ENCODE measurements around the gene ADGRB3.
"Not testable (repeated sequence)": the region's sequence is repeated elsewhere in the genome, so short reads cannot be mapped to it uniquely, and the experiment has no call there.

ADGRB3 gene

DNA sequence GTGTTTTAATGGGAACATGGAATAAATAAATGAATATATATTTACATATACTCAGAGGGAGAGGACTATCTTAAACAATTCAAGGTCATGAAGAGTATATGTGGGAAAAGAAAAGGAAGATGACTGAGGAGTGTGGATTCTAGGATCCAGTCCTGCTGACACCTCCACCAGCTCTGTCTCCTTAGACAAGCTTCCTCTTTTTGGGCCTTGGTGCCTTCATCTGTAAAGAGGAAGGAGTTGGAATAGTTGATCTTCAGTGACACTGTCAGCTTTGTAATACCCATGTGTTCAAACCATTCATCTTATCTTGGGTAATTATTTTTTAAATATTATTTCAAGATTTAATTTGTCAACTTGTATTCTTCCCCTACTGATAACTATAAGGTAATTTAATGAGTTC lies 338.0 kb downstream of the ADGRB3 start:
- DNase-seq, result no peak

DNA sequence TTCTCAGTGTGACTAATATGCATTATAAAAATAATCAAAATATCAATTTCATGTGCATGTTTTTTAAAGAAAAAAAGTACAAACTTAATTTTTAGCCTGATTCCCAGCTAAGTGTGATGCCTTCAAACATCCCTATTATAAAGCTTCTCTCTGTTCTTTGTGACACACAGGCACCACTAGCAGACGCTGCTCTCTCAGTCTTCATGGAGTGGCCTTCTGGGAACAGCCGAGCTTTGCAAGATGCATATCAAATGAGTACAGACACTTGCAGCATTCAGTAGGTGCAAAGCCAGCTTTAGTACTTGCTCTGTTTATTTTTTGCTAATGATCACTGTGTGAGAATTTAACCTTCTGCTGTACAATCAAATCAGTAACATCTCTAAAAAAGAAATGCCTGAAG lies 340.0 kb downstream of the ADGRB3 start:
- DNase-seq, result no peak

DNA sequence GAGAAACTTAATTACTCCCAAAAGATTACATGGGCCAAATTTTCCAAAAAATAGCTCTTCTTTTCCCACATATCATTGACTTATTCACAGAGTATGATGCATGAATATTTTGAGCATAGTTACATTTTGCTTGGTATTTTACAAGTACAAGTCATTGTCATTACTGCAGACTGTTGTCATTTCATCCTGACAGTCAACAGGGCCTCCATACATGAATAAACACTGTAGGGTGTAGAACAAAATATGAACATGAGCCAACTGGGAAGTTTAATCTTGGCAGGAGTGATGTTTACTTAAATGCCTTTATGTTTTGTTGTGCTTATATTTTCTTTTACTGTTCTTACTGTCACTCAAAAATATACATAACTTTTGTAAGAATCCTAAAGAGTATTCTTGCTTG lies 340.7 kb downstream of the ADGRB3 start:
- DNase-seq, result no peak

DNA sequence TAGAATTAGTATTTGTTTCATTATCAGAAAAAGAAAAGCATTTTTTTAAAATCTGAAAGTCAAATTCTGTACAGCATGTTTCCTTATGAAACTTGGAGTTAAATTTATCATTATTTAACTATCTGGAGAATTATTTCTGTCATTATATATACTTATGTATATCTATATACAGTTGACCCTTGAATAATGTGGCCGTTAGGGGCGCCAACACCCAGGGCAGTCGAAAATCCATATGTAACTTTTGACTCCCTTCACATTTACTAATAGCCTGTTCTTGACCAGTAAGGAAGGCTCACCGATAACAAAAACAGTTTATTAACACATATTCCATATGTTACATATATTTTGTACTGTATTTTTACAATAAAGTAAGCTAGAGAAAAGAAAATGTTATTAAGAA lies 341.2 kb downstream of the ADGRB3 start:
- DNase-seq, result no peak

DNA sequence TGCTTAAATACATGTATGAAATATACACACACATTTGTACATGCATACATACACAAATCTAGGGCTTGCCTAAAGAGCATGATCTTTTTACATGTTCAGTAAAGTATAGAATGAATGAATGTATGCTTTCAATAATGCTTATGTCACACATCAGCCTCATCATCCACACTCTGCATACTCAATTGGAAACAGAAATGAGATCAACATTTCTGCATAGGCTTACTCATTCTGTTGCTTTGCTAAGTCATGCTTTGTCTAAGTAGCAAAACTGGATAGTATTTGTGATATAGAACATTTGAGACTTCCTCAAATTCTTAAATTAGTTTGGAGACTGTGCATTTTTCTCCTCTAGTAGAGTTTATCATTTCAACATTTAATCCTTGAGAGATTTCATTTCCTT lies 343.3 kb downstream of the ADGRB3 start:
- no peak for DNase-seq

DNA sequence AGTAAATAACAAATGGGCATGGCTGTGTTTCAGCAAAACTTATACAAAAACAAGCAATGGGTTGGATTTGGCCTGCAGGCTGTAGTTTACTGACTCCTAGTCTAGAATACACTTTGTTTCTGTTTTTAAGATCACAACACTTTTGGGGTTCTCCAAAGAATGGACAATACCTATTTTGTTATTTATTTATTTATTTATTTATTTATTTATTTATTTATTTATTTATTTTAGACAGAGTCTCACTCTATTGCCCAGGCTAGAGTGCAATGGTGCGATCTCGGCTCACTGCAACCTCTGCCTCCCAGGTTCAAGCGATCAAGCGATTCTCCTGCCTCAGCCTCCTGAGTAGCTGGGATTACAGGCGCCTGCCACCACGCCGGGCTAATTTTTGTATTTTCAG lies 346.6 kb downstream of the ADGRB3 start:
- DNase-seq, result not testable (repeated sequence)

DNA sequence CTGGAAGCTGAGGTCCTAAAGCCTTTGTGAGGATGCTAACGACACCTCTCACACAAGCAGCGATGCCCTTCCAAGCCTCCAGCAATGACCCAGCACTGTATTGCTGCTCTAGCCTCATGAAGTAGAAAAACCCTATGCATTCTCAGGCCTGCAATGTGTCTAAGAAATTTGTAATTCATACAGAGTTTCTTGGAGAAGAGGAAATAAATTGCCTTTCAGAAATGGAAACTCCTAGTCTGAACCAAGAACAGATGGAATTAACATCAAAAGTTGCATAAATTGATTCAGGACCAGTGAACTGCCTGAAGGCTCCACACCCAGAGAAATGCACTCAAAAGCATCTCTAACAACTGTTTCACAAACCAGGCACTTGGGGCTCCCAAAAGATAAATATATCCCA lies 353.6 kb downstream of the ADGRB3 start:
- DNase-seq, result no peak

DNA sequence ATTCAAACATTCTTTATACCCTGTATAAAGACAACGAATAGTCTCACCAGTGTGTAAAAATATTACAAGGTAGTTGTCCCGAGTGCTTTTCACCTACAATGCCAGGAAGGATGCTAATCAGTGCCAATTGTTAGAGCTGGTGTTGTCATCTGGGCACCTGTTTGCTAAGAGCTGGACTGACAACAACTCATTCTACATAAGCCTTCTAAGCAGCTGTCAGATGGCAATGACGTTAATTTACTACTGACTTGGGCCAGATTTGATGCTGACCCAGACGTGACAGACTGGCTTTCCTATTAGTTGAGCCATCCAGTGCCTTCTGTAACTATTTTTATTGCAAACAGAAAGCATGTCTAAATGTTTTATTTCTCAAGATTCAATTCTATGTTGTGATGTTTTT lies 355.2 kb downstream of the ADGRB3 start:
- DNase-seq, result no peak

DNA sequence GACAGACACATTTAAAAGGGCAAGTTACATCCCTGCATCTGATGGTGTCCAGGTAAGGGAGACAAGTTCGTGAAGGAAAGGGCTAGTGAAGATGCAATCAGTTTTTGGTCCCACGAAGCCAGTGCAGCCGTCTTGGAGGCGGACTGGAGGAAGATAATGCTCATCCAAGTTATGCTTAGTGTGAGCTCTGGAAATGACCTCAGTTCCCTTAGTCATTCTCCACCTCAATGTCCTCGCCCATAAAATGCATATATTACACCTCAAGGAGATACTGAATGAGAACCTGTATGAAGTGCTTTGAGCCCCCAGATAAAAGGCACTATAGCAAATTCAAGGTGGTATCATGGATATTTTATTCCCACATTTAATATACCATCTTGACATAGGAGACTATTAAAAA lies 358.8 kb downstream of the ADGRB3 start:
- DNase-seq, result no peak

DNA sequence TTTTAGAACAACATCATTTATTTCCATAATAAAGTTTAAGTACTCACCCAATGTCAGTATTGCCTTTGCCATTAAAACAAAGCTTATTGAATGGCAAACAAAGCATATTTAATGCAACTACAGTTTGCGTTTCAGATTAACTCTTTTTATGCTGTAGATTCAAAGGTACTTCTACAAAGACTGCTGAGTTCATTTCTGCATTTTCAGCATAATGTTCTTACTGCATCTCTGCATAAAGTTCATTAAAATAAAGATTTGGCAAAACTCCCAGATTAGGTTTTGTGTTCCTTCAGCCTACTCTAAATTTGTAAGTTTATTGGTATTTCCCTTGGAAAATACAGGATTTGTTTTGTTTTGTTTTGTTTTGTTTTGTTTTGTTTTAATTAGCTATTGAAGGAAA lies 359.4 kb downstream of the ADGRB3 start:
- no peak for DNase-seq

DNA sequence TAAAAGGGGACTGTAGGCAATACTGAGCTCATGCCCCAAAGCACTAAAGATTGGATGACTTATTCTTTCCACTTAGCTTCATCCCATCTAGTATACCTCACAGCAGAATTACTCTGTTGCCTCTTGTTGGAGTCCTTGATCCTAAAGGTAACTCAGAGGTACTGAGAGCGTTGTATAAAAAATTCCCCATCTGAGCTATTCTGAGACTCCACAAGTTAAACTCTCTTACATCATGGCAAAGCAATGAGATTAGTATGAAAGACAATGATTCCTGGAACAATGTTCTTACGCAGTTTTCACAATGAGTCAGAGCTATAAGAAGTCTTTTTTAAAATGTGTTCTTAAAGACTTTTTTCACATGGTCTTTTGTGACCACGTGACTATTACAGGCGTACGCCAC lies 370.1 kb downstream of the ADGRB3 start:
- DNase-seq, result no peak

DNA sequence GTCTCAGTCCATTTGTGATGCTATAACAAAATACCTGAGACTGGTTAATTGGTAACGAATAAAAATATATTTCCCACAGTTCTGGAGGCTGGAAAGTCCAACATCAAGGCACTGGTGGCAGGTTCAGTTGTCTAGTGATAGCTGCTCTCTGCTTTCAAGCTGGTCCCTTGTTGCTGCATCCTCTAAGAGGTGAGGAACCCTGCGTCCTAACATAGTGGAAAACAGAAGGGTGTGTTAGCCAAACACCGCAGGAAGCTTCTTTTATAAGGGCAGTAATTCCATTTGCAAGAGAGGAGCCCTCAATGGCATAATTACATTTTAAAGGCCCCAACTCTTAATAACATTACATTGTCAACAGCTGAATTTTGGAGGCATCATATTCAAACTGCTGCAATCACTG lies 372.7 kb downstream of the ADGRB3 start:
- no peak for DNase-seq

DNA sequence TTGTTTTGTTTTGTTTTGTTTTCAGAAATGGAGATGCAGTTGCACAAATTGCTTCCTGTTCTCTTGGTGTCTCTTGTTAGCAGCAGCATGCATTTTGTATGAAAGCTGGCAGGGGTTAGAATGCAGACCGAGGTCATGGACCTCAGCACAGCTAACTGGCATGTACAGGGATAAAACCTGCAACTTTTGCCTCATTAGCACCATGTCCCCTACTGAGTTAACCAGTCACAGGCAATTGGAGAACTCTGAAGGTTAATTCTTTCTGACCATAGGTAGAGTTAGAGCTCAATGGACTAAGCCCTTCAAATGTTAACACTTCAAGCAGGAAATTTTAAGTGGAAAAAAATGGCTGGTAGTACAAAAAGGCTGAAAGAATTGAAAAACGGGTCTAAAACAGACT lies 377.1 kb downstream of the ADGRB3 start:
- no peak for DNase-seq

DNA sequence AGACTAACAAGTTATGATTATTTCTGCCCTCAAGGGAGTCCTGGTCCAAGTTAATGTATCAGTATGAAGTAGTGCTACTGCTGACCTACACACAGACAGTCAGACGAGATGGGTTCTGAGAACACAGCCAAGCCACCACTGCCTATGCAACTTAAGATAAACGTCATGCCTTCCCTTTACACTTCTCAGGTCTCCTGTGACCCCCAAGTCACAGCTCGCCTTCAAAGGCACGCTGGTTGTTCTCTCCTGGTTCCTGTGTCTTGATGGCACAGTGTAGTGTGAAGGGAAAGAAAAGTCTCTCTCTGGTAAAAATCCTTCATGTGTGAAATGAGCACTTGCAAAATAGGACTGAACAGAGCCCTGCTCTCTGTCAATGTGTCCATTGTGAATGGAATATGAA lies 377.8 kb downstream of the ADGRB3 start:
- DNase-seq, result no peak

DNA sequence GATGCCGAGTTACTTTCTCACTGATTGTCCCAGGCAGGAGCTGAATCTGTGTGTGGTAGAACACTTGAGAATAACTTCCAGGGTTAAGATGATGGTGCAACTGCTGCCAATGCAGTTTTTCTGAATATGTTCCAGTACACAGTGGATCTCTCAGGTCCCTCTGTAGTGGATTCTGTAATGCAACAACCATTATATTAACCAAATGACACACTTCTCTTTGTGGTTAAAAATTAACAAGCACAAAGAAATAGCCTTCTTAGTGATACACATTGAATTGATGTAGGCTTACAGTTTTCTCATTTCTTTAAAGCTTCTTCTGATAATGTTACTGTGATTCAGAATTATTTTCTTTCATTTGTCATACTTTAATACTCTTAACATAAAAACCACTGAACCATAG lies 383.8 kb downstream of the ADGRB3 start:
- DNase-seq, result no peak

DNA sequence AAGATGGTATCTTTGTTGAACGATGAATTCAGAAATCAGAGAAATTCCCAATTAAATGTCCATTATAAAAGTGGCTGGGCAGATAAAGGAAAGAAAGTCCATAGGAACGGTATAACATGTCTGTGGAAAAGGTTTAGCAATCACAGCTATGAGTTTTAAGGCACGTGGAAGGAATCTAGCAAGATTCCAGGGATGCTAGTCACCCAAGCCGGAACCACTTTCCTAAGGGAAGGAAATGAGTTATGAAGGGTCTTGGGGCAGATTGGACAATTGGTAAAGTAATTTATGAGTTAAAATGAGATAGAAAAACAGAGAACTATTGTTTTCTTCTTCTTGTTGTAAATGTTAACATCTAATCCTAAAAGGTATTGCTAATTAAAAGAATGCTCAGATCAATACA lies 384.8 kb downstream of the ADGRB3 start:
- no peak for DNase-seq

DNA sequence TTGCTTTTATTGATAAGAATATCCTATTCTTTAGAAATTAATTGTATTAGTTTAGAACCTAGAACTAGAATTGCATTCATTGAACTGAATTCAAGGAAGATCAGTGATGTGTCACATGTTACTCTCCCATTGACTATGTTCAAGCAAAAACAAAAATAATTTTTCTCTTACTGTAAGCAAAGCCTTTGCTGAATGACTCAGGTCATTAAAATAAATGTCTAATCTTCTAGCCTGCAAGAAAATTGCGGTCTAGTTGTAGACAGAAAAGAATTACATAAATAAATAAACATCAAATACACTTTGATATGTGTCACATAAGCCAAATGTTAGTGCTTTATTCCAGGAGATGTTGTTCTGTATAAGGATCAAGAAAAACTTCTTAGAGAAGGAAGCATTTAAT lies 387.9 kb downstream of the ADGRB3 start:
- DNase-seq, result no peak

DNA sequence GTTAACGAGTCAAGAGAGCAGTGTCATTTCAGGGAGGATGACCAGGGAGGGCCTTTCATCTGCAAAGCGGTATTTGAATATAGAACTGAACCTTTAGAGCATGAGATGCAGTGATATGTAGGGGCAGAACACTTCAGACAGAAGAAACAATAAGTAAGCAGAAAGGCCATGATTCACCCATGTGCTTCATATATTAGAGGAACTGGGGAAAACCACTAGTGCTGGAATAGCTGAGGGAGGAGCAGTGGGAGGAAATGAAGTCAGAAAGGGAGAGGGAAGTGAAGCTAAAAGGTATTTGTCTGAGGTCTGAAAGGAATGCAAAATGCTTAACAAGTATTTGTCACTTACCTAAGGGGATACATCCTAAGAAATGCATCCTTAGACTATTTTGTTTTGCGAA lies 391.2 kb downstream of the ADGRB3 start:
- no peak for DNase-seq

DNA sequence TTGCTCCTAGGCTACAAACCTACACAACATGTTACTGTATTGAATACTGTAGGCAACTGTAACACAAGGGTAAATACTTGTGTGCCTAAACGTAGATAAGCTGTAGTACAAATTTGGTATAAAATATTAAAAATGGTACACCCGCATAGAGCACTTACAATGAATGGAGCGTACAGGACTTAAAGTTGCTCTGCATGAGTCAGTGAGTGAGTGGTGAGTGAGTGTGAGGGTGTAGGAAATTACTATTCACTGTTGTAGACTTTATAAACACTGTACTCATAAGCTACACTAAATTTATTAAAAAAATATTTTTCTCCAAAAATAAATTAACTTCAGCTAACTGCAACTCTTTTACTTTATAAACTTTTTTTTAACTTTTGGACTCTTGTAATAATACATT lies 391.6 kb downstream of the ADGRB3 start:
- DNase-seq, result no peak

DNA sequence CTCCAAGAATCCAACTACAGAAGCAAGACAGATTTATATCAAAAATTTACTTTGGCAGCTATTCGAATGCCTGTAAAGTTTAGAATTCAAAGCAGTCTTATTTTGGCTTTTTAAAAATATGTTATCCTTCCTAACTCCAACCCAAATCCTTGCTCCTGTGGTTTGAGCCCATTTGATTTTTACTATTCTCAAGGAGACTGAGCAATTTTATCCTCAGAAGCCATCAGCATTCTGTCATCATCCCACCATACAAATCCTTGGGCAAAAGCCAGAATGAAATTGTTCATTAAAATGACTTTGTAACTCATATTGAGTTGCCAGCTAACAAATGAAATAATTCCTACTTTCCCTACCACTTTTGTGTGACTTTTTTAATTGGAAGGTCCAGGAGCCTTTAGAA lies 392.8 kb downstream of the ADGRB3 start:
- DNase-seq, result no peak

DNA sequence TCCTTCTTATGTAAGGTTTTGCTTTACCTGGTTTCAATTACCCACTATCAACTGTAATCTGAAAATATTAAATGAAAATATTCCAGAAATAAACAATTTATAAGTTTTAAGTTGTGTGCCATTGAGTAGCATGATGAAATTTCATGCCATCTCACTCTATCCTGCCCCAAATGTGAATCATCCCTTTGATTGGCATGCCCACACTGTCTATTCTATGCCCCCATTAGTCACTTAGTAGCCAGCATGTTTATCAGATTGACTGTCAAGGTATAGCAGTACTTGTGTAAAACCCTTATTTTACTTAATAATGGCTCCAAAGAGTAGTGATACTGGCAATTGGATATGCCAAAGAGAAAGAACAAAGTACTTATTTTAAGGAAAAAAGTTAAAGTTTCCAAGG lies 403.8 kb downstream of the ADGRB3 start:
- DNase-seq, result no peak

DNA sequence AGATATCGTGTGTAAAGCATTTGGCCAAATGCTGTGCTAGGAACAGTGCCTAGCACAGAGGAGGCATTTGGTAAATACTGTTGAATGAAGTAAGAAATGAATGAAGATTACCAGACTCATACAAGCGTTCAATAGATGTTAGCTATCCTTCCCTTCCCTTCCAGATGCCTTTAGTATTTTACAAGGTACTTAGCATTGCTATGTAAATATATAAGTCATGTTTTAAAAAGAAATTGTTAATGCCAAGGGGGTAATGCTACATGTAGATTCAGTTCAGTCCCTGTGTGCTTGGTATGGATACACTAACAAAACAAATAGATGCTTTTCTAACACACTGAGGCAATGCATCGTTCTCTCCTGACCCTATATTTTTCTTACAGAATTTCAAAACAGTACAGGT lies 407.2 kb downstream of the ADGRB3 start:
- DNase-seq, result no peak

DNA sequence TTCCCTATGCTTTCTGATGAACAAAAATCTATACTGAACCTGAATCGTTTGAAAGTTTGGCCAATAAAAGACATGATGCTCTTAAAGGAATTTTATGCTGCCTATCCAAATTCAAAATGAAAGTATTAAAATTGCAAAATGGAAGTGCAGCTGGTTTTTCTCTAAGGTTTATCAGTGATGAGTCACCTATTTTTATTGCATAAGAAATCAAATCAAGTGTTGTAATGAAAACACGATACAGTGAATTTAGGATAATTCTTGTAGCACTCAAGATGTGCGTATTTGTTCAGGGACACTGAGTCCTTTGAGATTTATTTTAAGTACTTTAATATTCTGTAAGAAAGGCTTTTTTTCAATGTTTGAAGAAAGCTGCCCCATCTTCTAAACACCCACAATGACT lies 409.5 kb downstream of the ADGRB3 start:
- DNase-seq, result no peak

DNA sequence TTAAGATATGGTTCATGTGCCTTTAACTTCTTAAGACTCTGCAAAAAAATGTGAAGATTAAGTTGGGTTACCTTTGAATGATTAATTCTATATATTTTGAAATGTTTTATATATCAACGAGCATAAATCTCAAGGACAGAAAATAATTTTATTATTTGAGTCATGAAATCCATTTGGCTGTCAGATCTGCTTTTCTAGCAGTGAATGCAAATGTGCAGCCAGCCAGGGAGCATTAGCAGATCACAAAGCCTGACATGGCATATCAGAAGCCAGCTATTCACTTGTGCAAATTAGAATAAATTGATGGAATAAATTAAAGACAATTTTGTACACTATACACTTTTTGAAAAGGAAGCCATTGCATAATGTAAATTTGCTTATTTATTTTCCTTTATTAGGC lies 424.3 kb downstream of the ADGRB3 start:
- DNase-seq, result no peak

DNA sequence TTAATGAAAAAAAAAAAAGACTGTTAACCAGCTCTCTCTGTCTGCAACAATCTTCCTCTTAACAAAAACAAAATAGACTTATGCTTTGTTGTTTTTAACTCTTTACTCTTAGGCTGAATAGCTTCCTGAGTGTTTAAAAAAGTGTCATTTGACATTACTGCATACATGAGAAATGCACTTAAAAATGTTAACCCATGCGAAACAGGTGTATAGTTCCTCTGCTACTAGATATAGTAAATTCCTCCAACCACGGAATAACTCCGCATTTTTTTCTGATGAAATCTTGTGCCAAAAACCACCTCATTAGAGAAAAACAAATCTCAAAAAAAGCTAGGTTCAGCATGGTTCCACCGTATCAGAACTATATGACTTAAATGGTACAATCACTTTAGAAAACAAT lies 426.0 kb downstream of the ADGRB3 start:
- no peak for DNase-seq

DNA sequence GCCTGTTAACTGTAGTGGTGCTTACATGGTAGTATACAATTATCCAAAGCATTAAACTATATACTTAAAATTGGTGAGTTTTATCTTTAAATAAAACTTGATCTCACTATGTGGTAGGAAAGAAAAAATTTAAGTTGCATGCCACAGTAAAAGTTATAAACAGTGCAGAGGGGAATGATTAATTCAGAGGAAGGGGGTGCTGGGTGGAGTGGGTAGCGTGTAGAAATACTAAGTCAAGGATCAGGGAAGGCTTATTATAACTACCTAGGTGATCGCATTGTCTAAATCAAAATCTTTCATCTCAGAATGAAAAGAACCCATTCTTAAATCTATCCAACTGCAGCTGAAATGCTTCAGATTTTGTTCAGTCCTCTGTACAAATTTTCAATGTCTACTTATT lies 428.3 kb downstream of the ADGRB3 start:
- DNase-seq, result no peak

DNA sequence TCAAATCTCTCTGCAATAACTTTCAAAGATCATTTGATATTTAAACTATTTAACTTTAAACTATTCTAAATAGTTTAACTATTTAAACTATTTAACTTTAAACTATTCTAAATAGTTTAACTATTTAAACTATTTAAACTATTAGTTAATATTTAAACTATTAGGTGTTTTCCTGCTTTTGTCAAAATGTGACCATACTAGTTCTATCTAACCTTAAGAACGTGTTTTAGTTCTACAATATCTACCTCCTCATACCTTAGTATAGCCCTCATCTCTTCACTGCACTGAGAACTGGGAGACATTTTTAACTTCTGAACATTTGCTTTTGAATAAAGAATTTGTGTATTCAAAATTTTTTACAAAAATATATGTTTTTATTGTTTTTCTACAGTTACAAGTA lies 429.1 kb downstream of the ADGRB3 start:
- DNase-seq, result no peak

Measured in activated CD8-positive, alpha-beta memory T cell treated with anti-CD3 and anti-CD28 coated beads, Interleukin-2, amount 50 U/mL, for 48 hours (primary cell).